Fibroblast of the aortic adventitia (primary cell): ENCODE data around the gene SMAD7. TPM values are rescaled to one million over a fixed set of nuclear protein-coding genes. Genes with fewer than 3 reads are reported as not detected.
A peak's percentile ranks its signal among the peaks of the same experiment; 100 is the strongest.

Experiments used
- DNase-seq: peaks from one replicate; pipeline ENCODE4 v3.0.0-alpha.2; 2010; ENCODE audit warnings: low read depth
- H3K4me3 ChIP-seq: 2 replicates; pipeline ENCODE4 v1.5.1; 2011; ENCODE audit warnings: low read depth, mild to moderate bottlenecking, control low read depth, low read length, moderate library complexity
- total RNA-seq: library from RNA; depleted of rRNA; stranded (reverse); fragments of >200 nt; gene quantifications from 2 replicates; pipeline ENCODE4 v1.2.3, GENCODE V29; 2012; ENCODE audit warnings: low replicate concordance
- TF ChIP-seq, protein P1 (sequence below): IDR thresholded peaks from 2 replicates; pipeline ENCODE4 v1.5.1; 2011; ENCODE audit warnings: mild to moderate bottlenecking, low read length, control low read depth, inconsistent platforms; ENCODE audit not compliant: insufficient read depth

SMAD7 gene
- total RNA-seq, 1 donor: 27.2 TPM

DNA sequence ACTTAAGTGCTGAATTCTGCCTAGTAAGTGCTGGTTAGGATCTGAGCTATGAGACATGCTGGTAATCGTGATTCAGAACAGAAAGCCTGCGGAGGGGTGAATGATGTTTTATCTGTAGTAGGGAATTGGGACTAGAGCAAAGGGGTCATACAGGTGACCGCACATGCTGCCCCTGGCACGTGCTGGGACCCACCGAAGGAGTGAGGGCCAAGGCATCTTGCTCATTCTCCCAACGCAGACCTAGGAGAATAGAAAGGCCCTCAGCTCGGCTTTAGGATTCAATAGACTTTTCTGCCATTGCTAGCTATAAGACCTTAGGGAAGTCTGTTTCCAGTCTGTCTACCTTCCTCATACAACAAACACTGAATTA, 8.8 kb upstream of the SMAD7 start:
- no peak overlapping the region for H3K4me3 ChIP-seq
- no peak for DNase-seq
- TF ChIP-seq, protein P1, sequence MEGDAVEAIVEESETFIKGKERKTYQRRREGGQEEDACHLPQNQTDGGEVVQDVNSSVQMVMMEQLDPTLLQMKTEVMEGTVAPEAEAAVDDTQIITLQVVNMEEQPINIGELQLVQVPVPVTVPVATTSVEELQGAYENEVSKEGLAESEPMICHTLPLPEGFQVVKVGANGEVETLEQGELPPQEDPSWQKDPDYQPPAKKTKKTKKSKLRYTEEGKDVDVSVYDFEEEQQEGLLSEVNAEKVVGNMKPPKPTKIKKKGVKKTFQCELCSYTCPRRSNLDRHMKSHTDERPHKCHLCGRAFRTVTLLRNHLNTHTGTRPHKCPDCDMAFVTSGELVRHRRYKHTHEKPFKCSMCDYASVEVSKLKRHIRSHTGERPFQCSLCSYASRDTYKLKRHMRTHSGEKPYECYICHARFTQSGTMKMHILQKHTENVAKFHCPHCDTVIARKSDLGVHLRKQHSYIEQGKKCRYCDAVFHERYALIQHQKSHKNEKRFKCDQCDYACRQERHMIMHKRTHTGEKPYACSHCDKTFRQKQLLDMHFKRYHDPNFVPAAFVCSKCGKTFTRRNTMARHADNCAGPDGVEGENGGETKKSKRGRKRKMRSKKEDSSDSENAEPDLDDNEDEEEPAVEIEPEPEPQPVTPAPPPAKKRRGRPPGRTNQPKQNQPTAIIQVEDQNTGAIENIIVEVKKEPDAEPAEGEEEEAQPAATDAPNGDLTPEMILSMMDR: no peak

DNA sequence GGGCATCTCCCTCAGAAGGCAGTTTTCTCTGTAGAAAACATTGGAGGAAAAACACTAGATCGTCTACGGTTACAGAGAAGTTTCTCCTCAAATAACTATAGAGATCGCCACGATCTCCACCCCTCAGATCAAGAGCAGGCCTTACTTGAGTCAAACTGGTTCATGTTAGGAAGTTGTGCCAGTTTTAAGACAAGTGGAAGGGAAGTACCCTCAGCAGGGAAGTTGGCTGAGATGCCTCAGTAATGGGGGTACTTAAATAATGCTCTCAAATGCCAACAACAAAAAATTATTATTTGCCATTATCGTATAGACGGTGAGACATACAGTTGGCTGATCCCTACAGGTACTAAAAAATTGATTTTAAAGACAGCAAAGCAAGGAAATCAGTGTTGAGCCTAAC, 8.2 kb upstream of the SMAD7 start:
- TF ChIP-seq, protein P1: no peak
- DNase-seq: no peak
- no peak overlapping the region for H3K4me3 ChIP-seq

DNA sequence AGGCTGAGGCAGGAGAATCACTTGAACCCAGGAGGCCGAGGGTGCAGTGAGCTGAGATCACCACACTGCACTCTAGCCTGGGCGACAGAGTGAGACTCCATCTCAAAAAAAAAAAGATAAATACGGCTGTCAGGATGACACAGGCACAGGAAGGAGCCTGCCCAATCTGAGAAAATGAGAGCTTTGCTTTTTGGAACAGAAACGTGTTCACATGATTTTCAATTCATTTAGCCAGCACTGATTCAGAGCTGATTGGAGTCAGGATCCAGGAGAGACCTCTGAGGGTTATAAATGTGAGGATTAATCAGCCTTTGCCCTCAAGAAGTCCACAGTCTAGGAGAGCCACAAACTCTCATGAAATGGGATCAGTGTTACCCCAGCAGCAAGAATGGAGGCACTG, 6.9 kb upstream of the SMAD7 start:
- DNase-seq: no peak
- H3K4me3 ChIP-seq: no peak overlapping the region
- TF ChIP-seq, protein P1: no peak

DNA sequence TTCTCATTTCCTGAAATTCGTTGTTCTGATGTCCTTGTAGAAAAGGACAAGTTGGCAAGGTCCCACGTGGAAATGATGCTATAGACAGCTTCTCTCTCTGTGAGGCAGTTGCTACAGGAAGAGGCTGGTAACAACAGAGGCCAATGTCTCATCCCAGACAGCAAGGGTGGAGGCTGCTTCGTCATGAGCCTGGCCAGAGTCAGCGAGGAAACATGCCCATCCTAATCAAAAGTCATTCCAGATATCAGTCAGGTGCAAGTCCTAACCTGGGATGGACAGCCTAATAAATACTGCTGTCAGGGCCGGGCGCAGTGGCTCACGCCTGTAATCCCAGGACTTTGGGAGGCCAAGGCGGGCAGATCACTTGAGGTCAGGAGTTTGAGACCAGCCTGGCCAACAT, 6.4 kb upstream of the SMAD7 start:
- no peak for DNase-seq
- no peak overlapping the region for H3K4me3 ChIP-seq
- TF ChIP-seq, protein P1: no peak

DNA sequence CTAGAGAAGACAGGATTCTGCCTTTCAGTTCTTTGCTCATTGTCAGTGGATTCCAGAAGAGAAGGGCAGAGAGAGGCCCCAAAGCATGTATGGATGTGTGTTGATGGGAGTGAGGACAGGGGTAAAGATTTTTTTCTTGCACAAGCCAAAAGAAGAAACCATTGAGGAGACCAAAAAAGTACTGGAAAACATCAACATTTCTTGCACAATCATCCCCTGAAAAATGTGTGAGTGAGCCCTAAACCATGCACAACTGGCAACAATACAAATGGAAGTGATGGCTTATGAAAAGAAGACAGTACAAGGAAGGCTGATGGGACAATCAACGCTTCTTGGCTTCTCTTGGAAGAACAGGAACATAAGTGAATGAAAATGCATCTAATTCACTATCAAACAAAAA, 5.6 kb upstream of the SMAD7 start:
- TF ChIP-seq, protein P1: no peak
- H3K4me3 ChIP-seq: no peak overlapping the region
- DNase-seq: peak; percentile 93

DNA sequence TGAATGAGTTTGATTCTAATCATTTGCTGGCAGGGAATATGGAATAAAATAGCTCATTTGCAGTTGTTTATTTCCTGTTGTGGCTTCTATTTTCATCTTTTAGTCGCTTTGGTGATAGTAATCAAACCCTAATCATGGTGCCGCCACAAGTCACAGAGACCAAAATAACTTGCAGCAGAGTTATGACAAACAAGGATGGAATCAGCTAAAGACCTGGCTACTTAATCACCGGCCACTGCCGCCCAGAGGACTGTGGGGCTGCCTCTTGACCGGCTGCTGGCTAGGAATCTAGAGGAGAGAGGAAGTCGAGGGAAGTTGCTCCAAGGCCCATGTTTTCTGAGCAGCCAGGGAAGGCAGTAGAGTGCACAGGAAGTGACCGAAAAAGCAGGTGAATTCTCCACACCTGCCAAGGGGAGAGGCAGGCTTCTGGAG, 5.1 kb upstream of the SMAD7 start:
- TF ChIP-seq, protein P1: peak; percentile 10
- peak; percentile 77 for DNase-seq
- no peak overlapping the region for H3K4me3 ChIP-seq
